GM21529 (cell line): ENCODE data around the gene ATP2B3.

Source experiments
- ATAC-seq: cut with Tn5 transposase; IDR thresholded peaks from one replicate; pipeline ENCODE4 v1.9.1; 2021; ENCODE audit not compliant: unreplicated experiment

ATP2B3 gene

DNA sequence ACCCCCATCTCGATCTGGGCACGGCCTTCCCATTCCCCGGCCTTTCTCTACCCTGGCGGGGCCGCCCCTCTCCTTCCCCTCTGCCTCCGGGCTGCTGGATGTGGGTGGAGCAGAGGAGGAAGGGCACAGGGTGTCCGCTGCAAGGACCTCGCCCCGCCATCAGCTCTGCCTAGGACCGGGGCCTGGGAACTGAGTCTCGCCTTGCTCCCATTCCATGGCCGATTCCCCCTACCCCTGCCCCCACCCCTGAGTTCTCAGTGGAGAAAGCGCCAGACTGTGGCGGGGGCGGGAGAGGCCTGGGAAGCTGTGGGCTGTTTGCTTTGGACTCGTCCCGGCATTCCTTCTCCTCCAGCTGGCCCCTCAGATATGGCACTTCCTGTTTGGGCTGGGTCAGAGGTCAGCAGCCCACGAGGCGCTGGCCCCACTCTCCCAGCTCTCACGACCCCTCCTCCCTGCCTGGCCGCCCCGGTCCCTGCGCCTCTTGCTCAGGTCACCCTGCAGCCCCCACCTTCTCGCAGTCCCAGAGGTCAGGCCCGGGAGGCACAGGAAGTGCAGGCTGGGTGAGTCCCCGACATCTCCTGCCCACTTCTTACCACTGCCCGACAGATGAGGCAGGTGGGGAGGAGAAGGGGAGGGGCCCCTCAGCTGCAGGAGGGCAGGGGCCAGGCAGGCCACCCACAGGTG, 29.1 kb upstream of the ATP2B3 start:
- ATAC-seq, result no peak

DNA sequence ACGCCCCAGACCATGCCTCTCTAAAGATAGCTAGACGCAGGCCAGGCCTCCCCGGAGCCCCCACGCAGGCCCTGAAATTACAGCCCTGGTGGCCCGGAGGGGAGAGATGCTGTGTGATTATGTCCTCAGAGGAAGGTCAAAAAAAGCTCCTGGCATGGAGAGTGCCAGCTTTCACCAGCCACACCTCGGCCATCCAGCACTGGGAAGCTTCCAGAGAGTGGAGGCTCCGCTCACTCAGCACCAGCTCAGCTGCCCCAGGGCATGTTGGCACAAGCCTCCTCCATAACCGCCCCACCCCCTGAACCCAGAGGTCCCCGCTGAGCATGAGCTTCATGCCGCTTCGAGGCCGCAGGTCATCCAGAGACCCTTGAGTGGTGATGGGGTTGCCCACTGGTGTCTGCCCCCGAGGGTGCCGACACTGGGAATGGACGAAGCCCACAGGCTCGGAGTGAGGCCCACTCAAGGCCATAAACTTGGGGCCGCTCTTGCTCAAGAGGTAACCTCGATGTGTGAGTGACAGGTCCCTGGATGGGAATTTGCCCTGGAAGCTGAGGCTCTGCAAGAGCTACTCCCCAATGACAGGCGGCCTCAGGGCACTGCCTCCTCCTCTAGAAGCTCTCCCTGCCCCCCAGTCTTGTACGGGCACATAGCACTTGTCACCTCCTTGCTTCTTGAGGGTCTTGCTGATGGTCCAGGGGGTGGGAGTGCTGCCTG, 27.1 kb upstream of the ATP2B3 start:
- ATAC-seq, result no peak

DNA sequence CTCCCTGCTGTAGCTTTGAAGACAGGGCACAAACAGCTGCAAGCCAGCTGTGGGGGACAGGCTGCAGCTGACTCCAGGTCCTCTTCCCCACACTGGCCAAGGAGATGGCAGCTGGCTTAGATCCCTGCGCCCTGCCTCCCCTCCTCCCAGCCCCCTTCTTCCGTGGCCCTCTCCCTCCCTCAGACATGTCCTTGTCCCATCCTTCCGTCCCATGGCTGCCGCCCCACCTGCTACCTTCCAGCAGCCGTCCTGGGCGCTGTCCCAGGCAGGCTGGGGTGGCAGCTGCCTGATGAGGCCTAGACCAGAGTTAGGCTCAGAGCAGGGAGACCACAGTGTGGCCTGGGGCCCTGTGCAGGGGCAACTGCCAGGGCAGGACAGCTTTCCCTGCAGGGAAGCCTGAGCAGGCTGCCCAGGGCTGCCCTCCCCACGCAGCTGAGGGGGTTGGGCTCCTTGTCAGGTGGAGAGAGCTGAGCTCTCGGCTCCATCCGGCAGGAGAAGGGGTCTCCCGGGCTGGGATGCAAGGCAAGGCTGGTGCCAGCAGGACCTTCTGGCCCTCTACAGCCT, 26.0 kb upstream of the ATP2B3 start:
- no peak for ATAC-seq

DNA sequence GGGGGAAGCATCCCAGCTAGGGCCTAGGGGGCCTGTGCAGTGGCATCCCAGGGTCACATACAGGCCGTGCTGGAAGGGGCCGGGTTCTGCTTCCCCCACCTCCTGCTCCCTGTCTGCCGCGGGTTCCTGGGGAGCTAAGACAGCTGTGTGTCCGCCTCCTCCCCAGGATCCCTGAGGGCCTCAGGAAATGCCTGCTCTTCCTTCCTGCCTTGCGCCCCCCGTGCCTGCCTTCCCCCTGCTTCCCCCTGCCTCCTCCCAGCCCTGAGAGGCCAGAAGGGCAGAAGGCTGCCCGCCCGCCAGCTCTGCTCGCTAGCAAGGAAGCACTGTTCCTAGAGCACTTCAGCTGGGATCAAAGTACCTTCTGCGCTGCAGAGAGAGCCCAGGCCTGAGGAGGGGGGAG, 25.5 kb upstream of the ATP2B3 start:
- ATAC-seq, result no peak

DNA sequence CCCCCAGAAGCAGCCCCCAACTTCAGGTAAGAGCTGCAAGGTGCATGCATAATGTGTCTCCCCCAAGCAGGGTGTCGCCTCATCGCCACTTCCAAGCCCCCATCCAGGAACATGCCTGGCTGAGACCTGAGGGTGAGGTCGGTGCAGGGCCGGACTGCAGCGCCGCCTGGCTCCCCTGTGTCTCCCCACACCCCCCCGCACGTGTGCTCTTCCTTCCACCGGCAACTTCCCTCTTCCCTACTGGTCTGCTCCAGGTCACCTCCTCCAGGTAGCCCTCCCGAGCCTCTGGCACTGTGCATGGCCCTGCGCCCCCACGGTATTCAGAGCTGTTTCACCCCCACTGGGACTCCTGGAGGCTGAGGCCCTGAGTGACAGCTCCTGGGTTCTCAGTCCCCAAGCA, 24.9 kb upstream of the ATP2B3 start:
- no peak for ATAC-seq

DNA sequence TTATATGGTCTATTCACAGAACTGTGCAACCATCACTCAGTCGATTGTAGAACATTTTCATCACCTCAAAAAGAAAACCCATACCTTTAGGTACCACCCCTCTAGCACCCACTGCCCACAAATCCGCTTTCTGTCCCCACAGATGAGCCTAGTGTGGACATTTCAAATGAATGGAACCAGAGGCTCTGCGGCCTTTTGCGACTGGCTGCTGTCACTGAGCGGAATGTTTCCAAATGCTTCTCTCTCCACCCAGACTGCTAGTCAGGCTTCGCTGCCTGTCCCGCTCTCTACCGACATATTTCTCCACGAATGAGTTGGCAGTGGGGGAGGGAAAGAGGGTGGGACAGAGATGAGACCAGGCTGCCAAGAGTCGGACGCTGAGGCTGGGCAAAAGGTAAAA, 24.4 kb upstream of the ATP2B3 start:
- ATAC-seq, result no peak

DNA sequence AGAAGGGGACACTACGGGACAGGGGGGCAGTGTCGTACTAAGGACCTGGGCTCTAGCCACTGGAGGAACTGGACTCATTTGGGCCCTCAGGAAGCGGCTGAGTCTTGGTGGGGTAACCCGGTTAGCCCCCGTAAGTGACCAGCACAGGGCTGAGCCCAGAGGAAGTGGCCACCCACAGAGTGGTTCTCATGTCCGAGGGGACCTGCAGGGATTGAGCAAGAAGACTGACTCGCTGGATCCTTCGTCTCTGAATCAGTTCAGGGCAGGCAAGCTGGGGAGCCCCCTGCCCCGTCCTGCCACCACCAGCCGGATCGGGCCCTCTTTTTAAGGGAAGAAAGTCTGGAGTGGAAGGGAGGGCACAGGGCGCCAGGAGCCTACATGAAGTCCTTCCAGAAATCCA, 23.4 kb upstream of the ATP2B3 start:
- ATAC-seq, result no peak

DNA sequence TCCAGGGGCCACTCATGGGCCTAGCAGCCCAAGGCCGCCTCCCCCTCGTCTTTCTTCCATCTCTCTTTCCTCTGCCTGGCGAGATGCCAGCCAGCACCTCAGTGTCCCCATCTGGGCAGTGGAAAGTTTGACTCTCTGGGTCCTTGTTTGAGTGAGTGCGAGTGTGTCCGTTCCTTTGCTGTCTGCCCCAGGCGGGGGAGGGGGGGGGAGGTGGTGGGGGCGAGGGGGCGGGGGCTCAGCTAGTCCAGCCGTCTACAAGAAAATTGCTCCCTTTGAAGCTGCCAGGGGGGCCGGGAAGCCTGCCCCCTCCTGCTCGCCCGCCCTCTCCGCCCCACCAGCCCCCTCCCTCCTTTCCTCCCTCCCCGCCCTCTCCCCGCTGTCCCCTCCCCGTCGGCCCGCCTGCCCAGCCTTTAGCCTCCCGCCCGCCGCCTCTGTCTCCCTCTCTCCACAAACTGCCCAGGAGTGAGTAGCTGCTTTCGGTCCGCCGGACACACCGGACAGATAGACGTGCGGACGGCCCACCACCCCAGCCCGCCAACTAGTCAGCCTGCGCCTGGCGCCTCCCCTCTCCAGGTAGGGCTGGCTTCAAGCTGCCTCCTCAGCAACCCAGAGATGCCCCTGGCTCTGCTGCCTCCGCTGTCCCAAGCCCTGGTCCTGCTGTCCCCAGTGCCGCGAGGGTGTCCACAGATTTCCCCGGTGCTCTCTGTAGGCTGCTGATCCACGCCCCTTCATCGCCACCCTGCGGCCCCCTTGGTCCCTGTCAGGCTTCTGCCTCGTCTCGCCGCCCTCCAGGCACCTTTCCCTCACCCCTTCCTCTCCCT, 22.7 kb upstream of the ATP2B3 start, which contains the start of gene BGN:
BGN (plus strand) TSS at position 440 of the 821 bp plus-strand sequence. CDS start 9,652 bp downstream, outside the sequence.
- no peak for ATAC-seq

DNA sequence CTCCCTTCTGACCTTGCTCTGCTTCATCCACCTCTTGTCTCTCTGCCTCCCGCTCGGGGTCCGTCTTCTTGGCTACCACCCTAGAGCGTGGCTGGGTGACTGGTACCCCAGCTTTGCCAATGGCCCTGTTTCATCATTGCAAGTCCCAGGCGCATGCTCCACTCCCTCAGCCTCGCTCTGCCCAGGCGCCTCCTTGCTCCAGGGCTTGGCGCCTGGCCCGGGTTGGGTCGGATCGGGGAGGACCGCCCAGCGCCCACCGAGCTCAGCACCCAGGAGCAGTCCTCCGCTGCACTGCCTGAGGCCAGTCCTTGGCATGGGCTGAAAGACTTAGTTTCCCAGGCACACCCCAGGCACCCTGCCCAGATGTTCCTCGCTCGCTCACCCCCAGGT, 22.1 kb upstream of the ATP2B3 start:
- ATAC-seq, result no peak

DNA sequence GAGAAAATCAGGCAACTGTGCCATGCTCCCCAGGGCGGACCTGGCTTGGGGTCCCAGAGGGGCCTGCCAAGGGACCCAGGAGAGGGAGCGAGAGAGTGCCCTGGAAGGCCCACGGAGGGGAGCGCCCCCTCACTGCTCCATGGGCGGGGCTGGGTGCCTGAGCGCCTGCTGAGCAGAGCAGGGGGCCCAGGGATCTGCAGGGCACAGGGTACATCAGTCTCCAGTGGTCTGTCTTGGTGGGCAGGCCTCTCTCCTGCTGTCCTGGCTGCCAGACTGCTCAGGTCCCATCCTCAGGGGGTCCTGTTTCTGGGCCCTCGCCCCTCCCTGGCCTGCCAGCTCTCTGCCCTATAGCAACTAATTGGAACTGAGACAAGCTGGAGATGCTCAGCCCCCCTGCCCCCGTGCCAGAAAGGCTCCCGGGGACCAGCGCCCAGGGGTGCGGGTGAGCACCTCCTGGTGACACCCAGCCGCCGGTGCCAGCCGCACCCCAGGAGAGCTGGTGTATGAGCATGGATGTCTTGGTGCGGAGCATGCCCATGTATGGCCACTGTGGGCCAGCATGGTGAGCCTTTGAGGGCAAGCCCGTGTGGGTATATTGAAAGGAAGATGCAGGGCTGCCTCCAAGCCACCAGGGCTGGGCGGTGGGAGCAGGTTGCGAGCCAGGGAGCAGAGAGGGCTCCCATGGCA, 21.4 kb upstream of the ATP2B3 start:
- no peak for ATAC-seq

DNA sequence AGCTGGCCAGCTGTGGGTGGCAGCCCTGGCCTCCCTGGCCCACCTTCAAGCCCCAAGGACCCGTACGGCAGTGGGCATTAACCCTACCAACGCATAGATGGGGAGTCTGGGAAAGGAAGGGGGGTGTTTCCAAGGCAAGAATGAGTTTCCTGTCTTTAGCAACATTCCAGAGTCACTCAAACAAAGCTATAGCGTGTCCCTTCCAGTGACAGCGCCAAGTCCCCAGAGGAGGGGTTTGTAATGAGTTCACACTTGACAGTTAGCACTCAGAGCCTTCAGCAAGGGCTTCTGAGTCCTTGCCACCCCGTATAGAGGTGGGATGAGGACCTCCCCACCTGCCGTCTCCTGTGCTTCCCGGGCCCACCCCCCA, 20.9 kb upstream of the ATP2B3 start:
- no peak for ATAC-seq

DNA sequence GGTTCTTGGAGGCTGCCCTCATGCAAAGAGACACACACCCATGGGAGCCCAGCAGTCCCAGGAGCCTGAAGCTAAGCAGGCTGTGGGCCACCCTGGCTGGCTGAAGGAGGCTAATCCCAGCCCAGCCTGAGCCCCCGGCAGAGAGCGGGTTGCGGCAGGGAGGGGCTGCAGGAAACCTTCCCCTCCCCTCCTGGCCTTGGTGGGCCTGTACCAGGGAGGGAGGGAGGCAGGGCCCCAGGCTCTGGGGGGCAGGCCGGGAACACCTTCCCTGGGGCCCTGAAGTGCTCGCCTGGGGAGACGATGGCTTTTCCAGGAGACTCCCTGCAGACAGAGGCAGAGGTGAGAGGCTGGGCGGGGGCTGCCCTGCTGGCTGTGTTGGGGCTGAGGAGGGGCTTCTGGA, 19.0 kb upstream of the ATP2B3 start:
- no peak for ATAC-seq

DNA sequence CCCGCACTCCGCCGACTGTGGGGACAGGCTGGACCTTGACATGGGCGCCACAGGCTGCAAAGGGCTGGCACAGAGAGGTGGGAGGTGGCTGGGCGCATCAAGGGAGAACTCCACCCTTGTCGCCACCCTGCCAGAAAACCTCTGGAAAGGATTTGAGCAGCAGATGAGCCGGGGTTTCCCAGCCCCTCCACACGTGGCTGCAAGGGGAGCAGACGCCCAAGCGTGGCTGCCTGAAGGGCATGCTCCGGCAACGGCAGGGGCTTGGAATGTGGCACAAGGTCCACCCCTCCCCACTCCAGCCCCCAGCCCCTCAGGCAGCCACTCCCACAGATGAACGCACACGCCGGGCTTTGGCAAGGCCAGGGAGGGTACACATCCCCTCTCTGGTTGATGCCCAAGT, 18.1 kb upstream of the ATP2B3 start:
- ATAC-seq, result no peak

DNA sequence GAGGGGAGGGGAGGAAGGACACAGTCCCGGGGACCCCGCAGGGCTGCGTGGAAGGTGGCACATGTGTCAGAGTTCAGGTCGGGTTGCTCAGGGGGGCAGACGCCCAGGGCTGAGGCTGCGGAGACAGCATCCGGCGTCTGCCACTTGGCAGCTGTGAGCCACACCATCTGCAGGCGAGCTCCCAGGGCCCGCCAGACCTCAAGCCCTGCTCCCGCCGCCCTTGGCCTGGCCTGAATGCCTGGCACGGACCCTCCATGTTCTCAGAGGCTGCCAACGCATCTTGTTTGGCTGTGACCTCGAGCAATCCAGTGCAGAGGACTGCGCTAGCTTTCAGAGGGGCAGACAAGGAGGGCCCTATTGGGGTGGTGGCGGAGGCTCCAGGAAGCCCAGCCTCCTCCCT, 17.6 kb upstream of the ATP2B3 start:
- no peak for ATAC-seq

DNA sequence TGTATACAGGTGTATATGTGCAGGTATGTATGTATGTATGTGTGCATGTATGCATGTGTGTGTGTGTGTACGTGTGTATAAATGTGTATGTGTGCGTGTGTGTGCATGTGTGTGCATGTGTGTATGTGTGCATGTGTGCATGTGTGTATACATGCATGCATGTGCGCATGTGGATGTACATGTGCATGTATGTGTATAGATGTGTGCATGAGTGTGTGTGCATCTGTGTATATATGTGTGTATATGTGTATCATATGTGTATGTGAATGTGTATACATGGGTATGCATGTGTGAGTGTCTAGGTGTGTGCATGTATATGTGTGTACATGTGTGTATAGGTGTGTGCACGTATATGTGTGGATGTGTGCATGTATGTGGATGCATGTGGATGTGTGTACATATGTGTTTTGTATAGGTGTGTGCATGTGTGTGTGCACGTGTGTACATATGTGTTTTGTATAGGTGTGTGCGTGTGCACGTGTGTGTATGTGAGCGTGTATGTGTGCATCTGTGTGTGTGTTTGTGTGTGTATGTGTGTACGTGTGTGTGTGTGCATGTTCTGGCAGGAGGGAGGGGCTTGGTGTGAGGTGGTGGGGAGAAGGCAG, 16.7 kb upstream of the ATP2B3 start:
- ATAC-seq, result no peak

DNA sequence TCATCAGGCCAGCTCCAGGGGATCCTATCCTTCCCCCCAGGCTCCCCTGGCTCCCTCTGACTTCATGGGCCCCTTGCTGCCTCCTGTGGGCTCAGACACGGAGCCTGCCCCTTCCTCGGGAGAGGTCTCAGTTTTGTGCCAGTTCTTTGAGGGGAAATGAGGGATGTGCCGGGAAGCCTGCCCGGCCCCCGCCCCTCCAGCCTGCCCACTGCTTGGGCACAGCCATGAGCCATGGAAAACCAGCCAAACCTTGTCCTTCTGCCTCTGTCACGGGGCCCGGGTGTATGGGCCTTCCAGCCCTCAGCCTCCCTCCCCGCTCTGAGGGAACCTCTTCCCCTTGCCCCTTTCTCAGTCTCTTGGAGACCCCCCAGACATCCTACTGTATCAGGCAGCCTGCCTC, 15.9 kb upstream of the ATP2B3 start:
- no peak for ATAC-seq

DNA sequence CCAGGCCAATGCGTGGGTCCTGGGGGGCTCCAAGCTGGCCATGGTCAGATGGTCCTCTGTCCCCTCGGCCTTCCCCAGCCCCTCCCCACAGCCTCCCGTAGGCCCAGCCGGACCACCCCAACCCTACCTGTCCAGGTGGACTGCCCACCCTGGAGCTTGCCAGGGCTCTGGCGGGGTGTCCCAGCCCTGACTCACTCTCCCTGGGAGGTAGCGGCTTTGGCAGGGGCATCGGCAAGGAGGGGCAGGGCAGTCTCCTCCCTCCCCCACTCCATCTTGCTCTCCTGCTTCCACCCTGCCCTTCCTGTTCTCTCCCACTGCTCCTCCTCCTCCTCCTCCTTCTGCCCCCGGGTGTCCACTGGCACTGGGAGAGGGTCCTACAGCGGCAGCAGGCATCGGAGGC, 15.3 kb upstream of the ATP2B3 start:
- ATAC-seq, result no peak

DNA sequence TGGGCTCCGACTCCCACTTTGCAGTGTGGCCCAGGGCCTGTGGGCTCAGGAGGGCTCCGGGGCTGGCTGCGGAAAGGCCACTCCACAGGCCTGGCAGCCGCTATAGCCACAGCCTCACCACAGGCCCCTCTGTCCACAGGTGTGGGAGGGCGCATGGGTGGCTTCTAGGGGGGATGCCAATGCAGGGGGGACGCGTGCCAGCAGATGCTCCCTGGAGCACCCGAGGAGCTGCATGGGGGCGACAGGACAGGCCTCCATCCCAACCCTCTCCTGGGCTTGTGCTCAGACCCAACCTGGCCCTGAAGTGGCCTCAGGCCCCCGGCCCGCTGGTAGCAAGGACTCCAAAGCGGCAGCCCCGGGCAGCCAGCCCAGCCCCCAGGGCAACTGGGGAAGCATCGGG, 14.6 kb upstream of the ATP2B3 start:
- ATAC-seq, result no peak

DNA sequence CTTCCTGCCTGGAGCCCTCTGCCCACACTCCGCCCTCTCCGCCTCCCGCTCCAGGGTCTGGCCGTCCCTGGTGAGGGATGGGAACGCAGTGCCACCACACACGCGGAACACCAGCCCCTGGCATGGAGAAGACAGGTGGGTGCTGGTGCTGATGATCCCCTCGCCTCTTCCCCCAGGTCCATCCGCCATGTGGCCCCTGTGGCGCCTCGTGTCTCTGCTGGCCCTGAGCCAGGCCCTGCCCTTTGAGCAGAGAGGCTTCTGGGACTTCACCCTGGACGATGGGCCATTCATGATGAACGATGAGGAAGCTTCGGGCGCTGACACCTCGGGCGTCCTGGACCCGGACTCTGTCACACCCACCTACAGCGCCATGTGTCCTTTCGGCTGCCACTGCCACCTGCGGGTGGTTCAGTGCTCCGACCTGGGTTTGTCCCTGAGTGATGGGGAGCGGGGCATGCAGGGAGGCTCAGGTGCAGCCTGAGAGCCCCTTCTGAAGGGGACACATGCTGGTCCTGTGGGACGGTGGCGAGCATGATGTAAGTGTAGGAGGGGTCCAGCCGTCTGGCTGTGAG, 12.9 kb upstream of the ATP2B3 start:
- ATAC-seq, result no peak

DNA sequence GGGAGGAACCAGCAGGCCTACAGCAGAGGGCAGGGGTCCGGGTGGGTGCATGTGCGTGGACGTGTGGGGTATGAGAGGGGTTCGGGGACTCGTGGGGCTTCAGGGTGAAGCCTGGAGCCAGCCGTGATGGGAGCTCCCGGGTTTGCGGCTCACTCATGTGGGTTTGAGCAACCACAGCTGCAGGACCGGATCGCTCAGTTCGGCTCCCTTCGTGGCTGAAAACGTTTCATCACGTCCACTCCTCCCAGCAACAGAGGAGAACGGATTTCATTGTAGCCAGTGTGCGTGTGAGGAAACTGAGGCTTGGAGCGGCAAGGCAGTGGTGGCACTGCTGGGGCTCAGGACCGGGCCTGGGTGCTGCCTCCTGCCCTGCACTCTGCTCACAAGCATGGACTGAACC, 12.1 kb upstream of the ATP2B3 start:
- ATAC-seq, result no peak
